Measurements from ENCODE around the gene HTT.
"Not testable (repeated sequence)": the region's sequence is repeated elsewhere in the genome, so short reads cannot be mapped to it uniquely, and the experiment has no call there.

HTT gene

DNA sequence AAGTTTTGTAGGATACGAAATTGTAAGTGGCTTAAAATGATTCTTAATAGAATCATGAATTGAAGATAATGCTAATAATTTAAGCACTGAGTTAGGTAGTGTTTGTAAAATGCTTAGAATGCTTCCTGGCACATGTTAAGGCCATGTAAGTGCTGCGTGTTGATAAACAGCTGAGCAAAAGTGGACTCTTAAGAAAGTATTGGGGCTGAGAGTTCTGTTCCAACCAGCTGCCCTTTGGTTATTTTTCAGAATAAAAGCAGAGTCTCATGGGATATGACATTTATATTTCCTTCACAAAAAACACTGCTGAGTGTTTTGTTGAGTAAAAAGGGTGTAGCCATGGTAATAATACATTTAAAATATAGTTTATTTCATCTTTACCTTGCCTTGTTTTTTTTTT is 42.5 kb downstream of the HTT start:
- no peak for DNase-seq (ENCODE audit: low read depth in 2 of 3, low spot score in 2 of 3)

- DNase-seq (ENCODE audit: low read depth in 2 of 3, low spot score in 2 of 3) = no peak
Measured at GRCh38 chr4:3118312-3118711, 43.8 kb downstream of the HTT start.

DNA sequence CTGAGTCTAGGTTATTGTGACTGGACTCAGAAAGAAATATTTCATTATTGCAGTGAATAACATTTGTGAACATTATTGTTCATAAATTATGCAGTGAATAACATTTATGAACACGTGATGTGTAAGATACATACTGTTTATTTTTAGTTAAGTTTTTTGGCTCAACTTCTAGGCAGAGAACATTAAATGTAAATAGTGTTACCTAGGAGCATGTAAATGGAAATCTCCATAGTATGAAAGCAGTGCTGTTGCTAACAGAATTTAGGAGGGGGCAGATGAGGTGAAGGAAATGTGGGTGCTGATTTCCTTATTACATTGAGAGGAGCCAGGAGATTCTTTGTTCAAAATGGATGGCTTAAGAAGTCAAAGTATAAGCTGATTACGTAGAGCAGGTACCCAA is 45.0 kb downstream of the HTT start:
- no peak for DNase-seq (ENCODE audit: low read depth in 2 of 3, low spot score in 2 of 3)

DNA sequence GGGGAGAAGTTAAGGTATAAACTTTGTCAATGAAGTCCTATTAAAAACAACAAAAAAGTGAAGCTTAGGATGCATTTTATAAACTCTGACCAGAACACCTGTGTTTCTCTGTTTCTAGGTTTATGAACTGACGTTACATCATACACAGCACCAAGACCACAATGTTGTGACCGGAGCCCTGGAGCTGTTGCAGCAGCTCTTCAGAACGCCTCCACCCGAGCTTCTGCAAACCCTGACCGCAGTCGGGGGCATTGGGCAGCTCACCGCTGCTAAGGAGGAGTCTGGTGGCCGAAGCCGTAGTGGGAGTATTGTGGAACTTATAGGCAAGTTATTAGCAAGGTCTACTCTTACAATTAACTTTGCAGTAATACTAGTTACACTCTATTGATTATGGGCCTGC is 46.6 kb downstream of the HTT start:
- no peak for DNase-seq (ENCODE audit: low read depth in 2 of 3, low spot score in 2 of 3)

DNA sequence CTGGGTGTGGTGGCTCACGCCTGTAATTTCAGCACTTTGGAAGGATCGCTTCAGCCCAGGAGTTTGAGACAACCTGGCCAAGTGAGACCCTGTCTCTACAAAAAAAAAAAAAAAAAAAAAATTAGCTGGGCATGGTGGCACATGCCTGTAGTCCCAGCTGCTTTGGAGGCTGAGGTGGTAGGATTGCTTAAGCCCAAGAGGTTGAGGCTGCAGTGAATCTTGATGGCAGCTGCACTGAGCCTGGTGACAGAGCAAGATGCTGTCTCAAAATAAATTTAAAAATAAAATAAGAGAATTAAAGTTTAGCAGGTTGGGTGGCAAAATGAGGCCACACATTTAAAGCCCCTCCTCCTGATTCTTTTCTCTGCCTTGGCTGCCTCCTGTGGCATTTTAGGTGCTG is 47.1 kb downstream of the HTT start:
- DNase-seq (ENCODE audit: low read depth in 2 of 3, low spot score in 2 of 3) = no peak

DNA sequence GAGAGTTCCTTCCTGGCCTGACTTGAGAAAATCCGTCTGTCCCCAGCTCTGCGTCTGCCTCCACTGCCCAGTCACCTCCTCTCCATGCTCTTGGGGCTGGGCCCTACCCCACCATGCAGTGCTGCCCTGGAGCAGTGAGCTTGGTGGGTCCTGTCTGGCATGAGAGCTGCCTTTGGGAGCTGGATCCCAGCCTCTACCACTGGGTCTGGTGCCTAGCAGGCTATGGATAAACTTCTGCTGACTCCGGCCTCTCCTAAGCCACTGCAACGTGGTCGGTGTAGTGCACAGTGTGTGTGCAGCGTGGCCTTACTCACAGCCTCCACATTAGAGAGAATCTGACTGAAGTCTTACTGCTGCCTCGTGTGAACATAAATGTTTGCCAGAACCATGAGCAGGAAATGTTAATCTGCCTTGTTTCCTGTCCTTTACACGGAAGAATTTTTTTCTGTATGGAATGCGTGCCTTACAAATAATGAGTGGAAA is 47.6 kb downstream of the HTT start:
- no peak for DNase-seq (ENCODE audit: low read depth in 2 of 3, low spot score in 2 of 3)

- no peak for DNase-seq (ENCODE audit: low read depth in 2 of 3, low spot score in 2 of 3)
Measured at GRCh38 chr4:3123181-3123671, 48.7 kb downstream of the HTT start.

- no peak for DNase-seq (ENCODE audit: low read depth in 2 of 3, low spot score in 2 of 3)
Measured at GRCh38 chr4:3124070-3124767, 49.7 kb downstream of the HTT start.

- DNase-seq (ENCODE audit: low read depth in 2 of 3, low spot score in 2 of 3) = no peak
Measured at GRCh38 chr4:3127112-3127511, 52.6 kb downstream of the HTT start.

- no peak for DNase-seq (ENCODE audit: low read depth in 2 of 3, low spot score in 2 of 3)
Measured at GRCh38 chr4:3128058-3128457, 53.6 kb downstream of the HTT start.

- DNase-seq (ENCODE audit: low read depth in 2 of 3, low spot score in 2 of 3) = no peak
Measured at GRCh38 chr4:3128976-3129375, 54.5 kb downstream of the HTT start.

- DNase-seq (ENCODE audit: low read depth in 2 of 3, low spot score in 2 of 3) = no peak
Measured at GRCh38 chr4:3130201-3130600, 55.7 kb downstream of the HTT start.

- no peak for DNase-seq (ENCODE audit: low read depth in 2 of 3, low spot score in 2 of 3)
Measured at GRCh38 chr4:3130826-3131225, 56.3 kb downstream of the HTT start.

GRCh38 chr4:3134201-3134600 is 59.7 kb downstream of the HTT start:
- no peak for DNase-seq (ENCODE audit: low read depth in 2 of 3, low spot score in 2 of 3)

DNA sequence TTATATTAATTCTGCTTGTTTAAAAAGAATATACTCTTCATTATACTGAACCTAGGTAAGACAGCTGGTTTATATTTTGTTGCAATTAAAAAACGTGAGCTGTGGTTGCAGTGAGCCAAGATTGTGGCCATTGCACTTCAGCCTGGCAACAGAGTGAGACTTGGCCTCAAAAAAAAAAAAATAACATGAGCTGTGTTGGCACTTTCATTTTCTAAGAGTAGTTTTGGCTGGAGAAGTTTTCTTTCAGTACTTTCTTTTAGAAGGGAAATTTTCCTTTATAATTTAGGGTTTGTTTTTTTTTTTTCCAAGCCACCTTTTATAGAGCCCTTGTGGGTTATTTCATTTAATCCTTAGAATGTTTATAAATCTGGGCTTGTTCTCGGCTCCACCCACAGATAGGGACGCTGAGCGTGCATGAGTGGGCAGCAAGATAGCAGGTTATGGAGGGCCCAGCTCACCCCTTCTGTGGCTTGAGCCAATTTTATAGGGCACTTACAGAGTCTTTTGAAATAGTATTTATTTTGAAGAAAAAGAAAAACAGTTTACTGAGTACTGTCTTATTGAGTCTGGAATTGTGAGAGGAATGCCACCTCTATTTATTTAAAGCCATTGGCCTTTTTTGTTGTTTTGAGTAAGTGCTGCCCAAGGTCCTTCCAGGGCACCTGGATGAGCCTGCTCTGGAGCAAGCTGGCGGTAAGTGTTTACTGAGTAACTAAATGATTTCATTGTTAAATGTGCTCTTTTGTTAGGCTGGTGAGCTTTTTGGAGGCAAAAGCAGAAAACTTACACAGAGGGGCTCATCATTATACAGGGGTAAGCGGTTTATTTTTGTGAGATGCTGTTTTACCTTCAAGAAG is 60.9 kb downstream of the HTT start:
- no peak for DNase-seq (ENCODE audit: low read depth in 2 of 3, low spot score in 2 of 3)

- no peak for DNase-seq (ENCODE audit: low read depth in 2 of 3, low spot score in 2 of 3)
Measured at GRCh38 chr4:3136454-3136853, 62.0 kb downstream of the HTT start.

GRCh38 chr4:3137908-3138307 is 63.4 kb downstream of the HTT start:
- DNase-seq (ENCODE audit: low read depth in 2 of 3, low spot score in 2 of 3) = no peak

- DNase-seq (ENCODE audit: low read depth in 2 of 3, low spot score in 2 of 3) = no peak
Measured at GRCh38 chr4:3145234-3145924, 70.9 kb downstream of the HTT start.

DNA sequence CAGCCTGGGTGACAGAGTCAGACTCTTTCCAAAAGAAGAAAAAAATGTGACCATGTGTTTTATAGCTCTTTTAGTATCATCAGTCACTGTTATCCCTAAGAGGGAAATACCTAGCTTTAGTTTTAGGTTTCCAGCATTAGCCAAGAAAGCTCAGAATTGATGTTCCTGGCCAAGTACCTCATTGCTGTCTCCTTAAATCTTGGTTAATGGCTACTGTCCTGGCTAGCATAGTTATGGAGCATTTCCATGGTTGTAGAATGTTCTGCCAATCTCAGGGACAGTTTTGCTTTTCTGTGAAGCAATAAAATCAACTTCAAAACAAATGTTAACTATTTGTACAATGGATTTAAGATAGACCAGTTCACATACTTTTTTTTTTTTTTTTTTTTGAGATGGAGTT is 74.4 kb downstream of the HTT start:
- no peak for DNase-seq (ENCODE audit: low read depth in 2 of 3, low spot score in 2 of 3)

- DNase-seq (ENCODE audit: low read depth in 2 of 3, low spot score in 2 of 3) = not testable (repeated sequence)
Measured at GRCh38 chr4:3151238-3151637, 76.8 kb downstream of the HTT start.

DNA sequence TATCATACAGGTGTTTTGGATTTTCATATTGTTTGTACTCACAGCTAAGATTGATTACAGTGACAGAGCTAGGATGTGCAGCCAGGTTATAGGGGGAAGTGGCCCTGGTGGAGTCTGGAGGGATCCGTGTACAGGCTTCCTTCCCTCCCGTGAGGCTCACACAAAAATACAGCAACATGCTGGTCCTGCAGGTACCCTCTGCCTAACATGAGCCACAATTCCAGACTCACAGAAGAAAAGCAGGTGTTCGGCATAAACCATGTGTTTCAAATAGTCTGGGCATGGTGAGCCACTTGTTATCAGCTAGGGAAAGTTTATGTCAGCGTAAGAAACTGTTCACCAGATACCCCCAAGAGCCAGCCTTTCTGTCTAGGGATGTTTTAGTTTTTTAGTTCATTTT is 82.9 kb downstream of the HTT start:
- no peak for DNase-seq (ENCODE audit: low read depth in 2 of 3, low spot score in 2 of 3)

- no peak for DNase-seq (ENCODE audit: low read depth in 2 of 3, low spot score in 2 of 3)
Measured at GRCh38 chr4:3158841-3159240, 84.4 kb downstream of the HTT start.

Measured in activated CD8-positive, alpha-beta memory T cell treated with anti-CD3 and anti-CD28 coated beads for 48 hours (primary cell).